H1 (cell line): Measurements from ENCODE around the gene RAB30. TPM values are rescaled to one million over a fixed set of nuclear protein-coding genes. Genes with fewer than 3 reads are reported as not detected.

ENCODE experiments used
- CTCF ChIA-PET: fragments of 300-600 bp; sonication (Branson Sonifier 250); formaldehyde crosslinking; loops from one replicate; lab custom pipeline; 2021; ENCODE audit not compliant: partially characterized antibody; lab: Charles Lee
- POLR2A ChIA-PET: fragments of 300-600 bp; sonication (Branson Sonifier 250); formaldehyde crosslinking; loops from one replicate; lab custom pipeline; 2021; ENCODE audit warnings: inconsistent platforms; ENCODE audit not compliant: partially characterized antibody; lab: Charles Lee
- DNase-seq, 2 experiments: peaks; one replicate each; pipeline versions ENCODE4 v3.0.0 to v3.0.0-alpha.2; 2010 to 2022; ENCODE audit warnings: low spot score in 2 of 2, low read depth in 1 of 2, mixed read lengths in 1 of 2
- FAIRE-seq: peaks from 2 replicates; lab custom pipeline; 2011; peaks lifted over from hg19 to GRCh38; lab: Jason Lieb, UNC
- H2AFZ ChIP-seq: 2 replicates; pipeline ENCODE4 v1.8.1; 2012; ENCODE audit warnings: low read length, inconsistent platforms
- H2AK5ac ChIP-seq: 2 replicates; pipeline ENCODE4 v1.6.1; 2013; ENCODE audit warnings: low read depth, low read length
- H2BK120ac ChIP-seq: replicated peaks from 2 replicates; pipeline ENCODE3; 2013; ENCODE audit warnings: low read depth, low read length, inconsistent platforms
- H2BK12ac ChIP-seq: 2 replicates; pipeline ENCODE4 v1.6.1; 2013; ENCODE audit warnings: low read depth, low read length
- H2BK15ac ChIP-seq: 2 replicates; pipeline ENCODE4 v1.6.1; 2013; ENCODE audit warnings: low read length
- H2BK20ac ChIP-seq: 2 replicates; pipeline ENCODE4 v1.6.1; 2013; ENCODE audit warnings: low read length
- H2BK5ac ChIP-seq: 2 replicates; pipeline ENCODE4 v1.6.1; 2013; ENCODE audit warnings: low read depth, low read length
- H3K14ac ChIP-seq: 2 replicates; pipeline ENCODE4 v1.6.1; 2013; ENCODE audit warnings: inconsistent platforms; ENCODE audit not compliant: insufficient read length
- H3K18ac ChIP-seq: 2 replicates; pipeline ENCODE4 v1.6.1; 2013; ENCODE audit warnings: low read length; ENCODE audit errors: extremely low read depth
- H3K23ac ChIP-seq: 2 replicates; pipeline ENCODE4 v1.6.1; 2013; ENCODE audit warnings: inconsistent platforms; ENCODE audit not compliant: insufficient read length
- H3K23me2 ChIP-seq: 2 replicates; pipeline ENCODE4 v1.6.1; 2013; ENCODE audit warnings: low read depth, low read length
- H3K27ac ChIP-seq: 2 replicates; pipeline ENCODE4 v1.6.1; 2011; ENCODE audit warnings: low read depth, low read length, inconsistent platforms
- H3K27me3 ChIP-seq, 4 experiments: replicated peaks in 1 of 4; 1 replicate in 1 of 4; 2 replicates in 3 of 4; pipeline versions ENCODE4 v1.6.1 to v1.8.1; 2011 to 2013; ENCODE audit warnings: low read length in 3 of 4, mild to moderate bottlenecking in 3 of 4, inconsistent platforms in 2 of 4, mixed read lengths in 2 of 4, moderate library complexity in 1 of 4; ENCODE audit not compliant: control insufficient read depth in 3 of 4, insufficient read depth in 3 of 4; ENCODE audit errors: extremely low read depth in 1 of 4
- H3K36me3 ChIP-seq, 4 experiments: 2 replicates each; pipeline versions ENCODE4 v1.6.1 to v1.8.1; 2011 to 2013; ENCODE audit warnings: mild to moderate bottlenecking in 4 of 4, low read length in 3 of 4, moderate library complexity in 2 of 4, control low read depth in 1 of 4, inconsistent platforms in 1 of 4; ENCODE audit not compliant: insufficient read depth in 4 of 4, control insufficient read depth in 2 of 4
- H3K4ac ChIP-seq: replicated peaks from 2 replicates; pipeline ENCODE3; 2013; ENCODE audit warnings: low read length, low read depth, mixed read lengths, inconsistent platforms; ENCODE audit not compliant: insufficient read length
- H3K4me1 ChIP-seq, 4 experiments: replicated peaks in 1 of 4; 1 replicate in 1 of 4; 2 replicates in 3 of 4; pipeline versions ENCODE4 v1.6.1 to v1.8.1; 2011 to 2013; ENCODE audit warnings: low read length in 3 of 4, inconsistent platforms in 2 of 4, mixed read lengths in 1 of 4; ENCODE audit not compliant: insufficient read depth in 4 of 4, control insufficient read depth in 3 of 4
- H3K4me2 ChIP-seq, 2 experiments: 2 replicates each; pipeline versions ENCODE4 v1.6.1 to v1.8.1; 2011 to 2013; ENCODE audit warnings: low read depth in 2 of 2, low read length in 2 of 2, control low read depth in 1 of 2, inconsistent platforms in 1 of 2, mild to moderate bottlenecking in 1 of 2; ENCODE audit not compliant: insufficient read depth in 1 of 2
- H3K4me3 ChIP-seq, 4 experiments: fragments of 200-600, 300-600 bp in 1 of 4; sonication (generic), shearing (Covaris generic), sonication (Bioruptor Twin) in 1 of 4; 2 replicates each; pipeline versions ENCODE4 v1.5.1 to v1.8.1; 2011 to 2016; ENCODE audit warnings: low read length in 4 of 4, low read depth in 3 of 4, control low read depth in 2 of 4, inconsistent platforms in 2 of 4, mild to moderate bottlenecking in 2 of 4, mixed read lengths in 1 of 4, moderate library complexity in 1 of 4; ENCODE audit not compliant: insufficient read depth in 2 of 4; ENCODE audit errors: extremely low read depth in 1 of 4
- H3K56ac ChIP-seq: replicated peaks from 2 replicates; pipeline ENCODE3; 2013; ENCODE audit warnings: low read depth, mild to moderate bottlenecking, mixed read lengths, low read length, inconsistent platforms; ENCODE audit not compliant: insufficient read length
- H3K79me1 ChIP-seq: 2 replicates; pipeline ENCODE4 v1.6.1; 2013; ENCODE audit warnings: low read depth, low read length, control low read depth
- H3K79me2 ChIP-seq, 2 experiments: 2 replicates each; pipeline versions ENCODE4 v1.6.1 to v1.8.1; 2012 to 2013; ENCODE audit warnings: low read length in 2 of 2, mild to moderate bottlenecking in 2 of 2, inconsistent platforms in 1 of 2; ENCODE audit not compliant: insufficient read depth in 2 of 2, control insufficient read depth in 1 of 2
- H3K9ac ChIP-seq, 4 experiments: replicated peaks in 1 of 4; 1 replicate in 1 of 4; 2 replicates in 3 of 4; pipeline versions ENCODE4 v1.6.1 to v1.8.1; 2011 to 2013; ENCODE audit warnings: low read depth in 3 of 4, low read length in 3 of 4, control low read depth in 2 of 4, mild to moderate bottlenecking in 2 of 4, moderate library complexity in 2 of 4, inconsistent platforms in 1 of 4; ENCODE audit errors: extremely low read depth in 1 of 4
- H3K9me3 ChIP-seq, 2 experiments: 2 replicates each; pipeline versions ENCODE4 v1.6.1 to v1.8.1; 2012 to 2013; ENCODE audit warnings: mild to moderate bottlenecking in 2 of 2, moderate library complexity in 2 of 2, control low read depth in 1 of 2, inconsistent platforms in 1 of 2, low read depth in 1 of 2, low read length in 1 of 2, mixed read lengths in 1 of 2; ENCODE audit not compliant: insufficient read depth in 2 of 2
- H4K20me1 ChIP-seq, 2 experiments: replicated peaks in 1 of 2; 2 replicates each; pipeline versions ENCODE3 to v1.8.1; 2011 to 2013; ENCODE audit warnings: inconsistent platforms in 2 of 2, low read length in 2 of 2, mild to moderate bottlenecking in 1 of 2; ENCODE audit not compliant: insufficient read depth in 2 of 2, control insufficient read depth in 1 of 2
- H4K5ac ChIP-seq: 2 replicates; pipeline ENCODE4 v1.6.1; 2013; ENCODE audit warnings: low read length, low read depth, mixed read lengths, inconsistent platforms; ENCODE audit not compliant: insufficient read length
- H4K8ac ChIP-seq: 2 replicates; pipeline ENCODE4 v1.8.0; 2013; ENCODE audit warnings: mild to moderate bottlenecking, moderate library complexity, low read length, inconsistent platforms; ENCODE audit not compliant: insufficient read depth; ENCODE audit errors: extremely low read depth
- H4K91ac ChIP-seq: replicated peaks from 2 replicates; pipeline ENCODE3; 2013; ENCODE audit warnings: low read length, mixed read lengths, inconsistent platforms; ENCODE audit not compliant: insufficient read length
- CTCF ChIP-seq, 3 experiments: IDR thresholded peaks; 1 replicate in 2 of 3; 2 replicates in 1 of 3; pipeline versions ENCODE4 v1.5.1 to v1.6.1; 2011; ENCODE audit warnings: low read length in 3 of 3, mild to moderate bottlenecking in 3 of 3, inconsistent platforms in 2 of 3, low read depth in 1 of 3, moderate library complexity in 1 of 3; ENCODE audit not compliant: insufficient read depth in 1 of 3; ENCODE audit errors: control extremely low read depth in 1 of 3
- EZH2 ChIP-seq: fragments of 200-600 bp; sonication (generic); IDR thresholded peaks from 2 replicates; pipeline ENCODE4 v1.7.1; 2012; ENCODE audit warnings: low read depth, mild to moderate bottlenecking, moderate library complexity, low read length, inconsistent platforms; ENCODE audit not compliant: severe bottlenecking
- JUND ChIP-seq: IDR thresholded peaks from 2 replicates; pipeline ENCODE4 v1.6.1; 2011; ENCODE audit warnings: mild to moderate bottlenecking, improper control_type of control experiment, low read length
- RAD21 ChIP-seq, 2 experiments: IDR thresholded peaks in 1 of 2; conservative IDR thresholded peaks in 1 of 2; 2 replicates each; pipeline ENCODE4 v1.6.1; 2011; ENCODE audit warnings: low read depth in 2 of 2, low read length in 2 of 2, improper control_type of control experiment in 1 of 2, inconsistent platforms in 1 of 2, mild to moderate bottlenecking in 1 of 2, moderate library complexity in 1 of 2
- RFX5 ChIP-seq: IDR thresholded peaks from 2 replicates; pipeline ENCODE4 v1.6.1; 2011; ENCODE audit warnings: low read depth, low read length, improper control_type of control experiment, borderline replicate concordance
- SAP30 ChIP-seq: fragments of 300-600 bp; sonication (generic); IDR thresholded peaks from 2 replicates; pipeline ENCODE4 v1.7.1; 2012; ENCODE audit warnings: low read length, moderate library complexity, mild to moderate bottlenecking, inconsistent platforms; ENCODE audit not compliant: insufficient read depth, insufficient replicate concordance
- TBP ChIP-seq: IDR thresholded peaks from 2 replicates; pipeline ENCODE4 v1.6.1; 2011; ENCODE audit warnings: low read depth, low read length, improper control_type of control experiment
- ZNF274 ChIP-seq: IDR thresholded peaks from 2 replicates; pipeline ENCODE4 v1.7.0; 2012; ENCODE audit warnings: low read length, borderline replicate concordance; ENCODE audit errors: extremely low read depth
- WGBS, 2 experiments: shearing (Covaris generic) in 1 of 2; methylation state at CpG; one replicate each; pipeline versions ENCODE4 v1.1.6 to v1.1.7; 2013 to 2015; ENCODE audit warnings: low lambda C conversion rate in 2 of 2, mixed read lengths in 2 of 2, inconsistent platforms in 1 of 2, low coverage in 1 of 2, missing lambda C conversion rate in 1 of 2; ENCODE audit not compliant: insufficient replicate concordance in 2 of 2, insufficient coverage in 1 of 2, insufficient read length in 1 of 2; ENCODE audit errors: extremely low coverage in 1 of 2, missing lambda C conversion rate in 1 of 2; 5-methylcytosine and 5-hydroxymethylcytosine counted together
- polyA plus RNA-seq, 7 experiments: library from polyadenylated mRNA; depleted of rRNA in 3 of 7; stranded (reverse) in 5 of 7; unstranded in 2 of 7; fragments of >200 nt in 5 of 7; fragments of 200-250 nt in 2 of 7; gene quantifications; 1 replicate in 5 of 7; 2 replicates in 1 of 7; 4 replicates in 1 of 7; pipeline versions ENCODE4 v1.2.1 to v1.2.3, GENCODE V29; 2011 to 2013; ENCODE audit warnings: missing spikeins in 2 of 7, mixed read lengths in 2 of 7
- total RNA-seq: library from RNA; stranded (reverse); fragmentation: NEBNext Ultra II Directional; extraction: Animal tissue kit (Norgen Biotek cat#: 25700); gene quantifications from 2 replicates; pipeline ENCODE4 v1.2.1, GENCODE V29; 2021

The RAB30 gene
- total and polyA plus RNA-seq, 2 of the 8 experiments (the other 6 are each of a cell fraction or from before 2014, with no cell fraction given): 1.6 to 11.7 TPM

GRCh38 chr11:83088965-83089364 lies 17.3 kb upstream of the RAB30 start:
- FAIRE-seq: no peak
- Histone ChIP-seq H4K20me1 (no peaks in the 10 kb centered on the region), H2AFZ (no peak overlapping the region), H3K9me3 (no peaks in the 10 kb centered on the region), H2BK5ac (no peak overlapping the region), H3K18ac (no peak overlapping the region), H2BK120ac (no peak overlapping the region), H3K79me1 (no peaks in the 10 kb centered on the region), H2BK12ac (no peak overlapping the region), H4K91ac (no peak overlapping the region), H3K14ac (no peak overlapping the region), H3K4me3 (no peak overlapping the region), H3K79me2 (no peaks in the 10 kb centered on the region), H2BK20ac (no peak overlapping the region), H3K9ac (no peak overlapping the region), H3K36me3 (no peaks in the 10 kb centered on the region), H3K27me3 (no peaks in the 10 kb centered on the region), H3K56ac (no peak overlapping the region), H4K8ac (no peak overlapping the region), H4K5ac (no peak overlapping the region), H3K27ac (no peak overlapping the region), H3K23ac (no peak overlapping the region), H3K4ac (no peak overlapping the region), H2BK15ac (no peak overlapping the region), H2AK5ac (no peak overlapping the region), H3K23me2 (no peaks in the 10 kb centered on the region), H3K4me2 (no peak overlapping the region), H3K4me1 (no peaks in the 10 kb centered on the region)
- TF ChIP-seq RFX5: no peak
- peak in 1 of 3 experiments; percentile 6; a peak in 1 of 4 replicates for TF ChIP-seq CTCF (IDR thresholded peaks at IDR 0.05; ENCODE audit: control extremely low read depth in 1 of 3, insufficient read depth in 1 of 3, low read depth in 1 of 3, low read length in 3 of 3)
- TF ChIP-seq RAD21 (IDR thresholded peaks at IDR 0.05 in 1 of 2, conservative IDR thresholded peaks at IDR 0.05 in 1 of 2; ENCODE audit: low read depth in 2 of 2, low read length in 2 of 2): peak in 1 of 2 experiments; percentile 7; a peak in 1 of 4 replicates
- TF ChIP-seq TBP: no peak
- no peak for TF ChIP-seq EZH2
- no peak for TF ChIP-seq JUND
- TF ChIP-seq SAP30: no peak
- TF ChIP-seq ZNF274: no peak
- POLR2A ChIA-PET: interaction anchor here (1.1 to 4.5 kb wide), 5 partner anchors 8 to 17 kb away, joined by 4 to 25 read pairs (median 7); partner anchors contain the start of gene RAB30
- no peak for DNase-seq
- WGBS, 2 experiments: 85 to 100% methylated on average over 1 to 2 of the region's 2 CpGs
- CTCF ChIA-PET: interaction anchor here (0.6 to 2.6 kb wide), 17 partner anchors 9 to 221 kb away, joined by 3 to 14 read pairs (median 4); no protein-coding TSS in a partner anchor
